H1 (cell line): ENCODE data around the gene CCDC141. TPM values are rescaled to one million over a fixed set of nuclear protein-coding genes. Genes with fewer than 3 reads are reported as not detected.

Source experiments
- CTCF ChIA-PET: fragments of 300-600 bp; sonication (Branson Sonifier 250); formaldehyde crosslinking; loops from one replicate; lab custom pipeline; 2021; ENCODE audit not compliant: partially characterized antibody; lab: Charles Lee
- POLR2A ChIA-PET: fragments of 300-600 bp; sonication (Branson Sonifier 250); formaldehyde crosslinking; loops from one replicate; lab custom pipeline; 2021; ENCODE audit warnings: inconsistent platforms; ENCODE audit not compliant: partially characterized antibody; lab: Charles Lee
- DNase-seq, 2 experiments: peaks; one replicate each; pipeline versions ENCODE4 v3.0.0 to v3.0.0-alpha.2; 2010 to 2022; ENCODE audit warnings: low spot score in 2 of 2, low read depth in 1 of 2, mixed read lengths in 1 of 2
- FAIRE-seq: peaks from 2 replicates; lab custom pipeline; 2011; peaks lifted over from hg19 to GRCh38; lab: Jason Lieb, UNC
- H2AFZ ChIP-seq: 2 replicates; pipeline ENCODE4 v1.8.1; 2012; ENCODE audit warnings: low read length, inconsistent platforms
- H2AK5ac ChIP-seq: 2 replicates; pipeline ENCODE4 v1.6.1; 2013; ENCODE audit warnings: low read depth, low read length
- H2BK120ac ChIP-seq: replicated peaks from 2 replicates; pipeline ENCODE3; 2013; ENCODE audit warnings: low read depth, low read length, inconsistent platforms
- H2BK12ac ChIP-seq: 2 replicates; pipeline ENCODE4 v1.6.1; 2013; ENCODE audit warnings: low read depth, low read length
- H2BK15ac ChIP-seq: 2 replicates; pipeline ENCODE4 v1.6.1; 2013; ENCODE audit warnings: low read length
- H2BK20ac ChIP-seq: 2 replicates; pipeline ENCODE4 v1.6.1; 2013; ENCODE audit warnings: low read length
- H2BK5ac ChIP-seq: 2 replicates; pipeline ENCODE4 v1.6.1; 2013; ENCODE audit warnings: low read depth, low read length
- H3K14ac ChIP-seq: 2 replicates; pipeline ENCODE4 v1.6.1; 2013; ENCODE audit warnings: inconsistent platforms; ENCODE audit not compliant: insufficient read length
- H3K18ac ChIP-seq: 2 replicates; pipeline ENCODE4 v1.6.1; 2013; ENCODE audit warnings: low read length; ENCODE audit errors: extremely low read depth
- H3K23ac ChIP-seq: 2 replicates; pipeline ENCODE4 v1.6.1; 2013; ENCODE audit warnings: inconsistent platforms; ENCODE audit not compliant: insufficient read length
- H3K23me2 ChIP-seq: 2 replicates; pipeline ENCODE4 v1.6.1; 2013; ENCODE audit warnings: low read depth, low read length
- H3K27ac ChIP-seq: 2 replicates; pipeline ENCODE4 v1.6.1; 2011; ENCODE audit warnings: low read depth, low read length, inconsistent platforms
- H3K27me3 ChIP-seq, 4 experiments: replicated peaks in 1 of 4; 1 replicate in 1 of 4; 2 replicates in 3 of 4; pipeline versions ENCODE4 v1.6.1 to v1.8.1; 2011 to 2013; ENCODE audit warnings: low read length in 3 of 4, mild to moderate bottlenecking in 3 of 4, inconsistent platforms in 2 of 4, mixed read lengths in 2 of 4, moderate library complexity in 1 of 4; ENCODE audit not compliant: control insufficient read depth in 3 of 4, insufficient read depth in 3 of 4; ENCODE audit errors: extremely low read depth in 1 of 4
- H3K36me3 ChIP-seq, 4 experiments: 2 replicates each; pipeline versions ENCODE4 v1.6.1 to v1.8.1; 2011 to 2013; ENCODE audit warnings: mild to moderate bottlenecking in 4 of 4, low read length in 3 of 4, moderate library complexity in 2 of 4, control low read depth in 1 of 4, inconsistent platforms in 1 of 4; ENCODE audit not compliant: insufficient read depth in 4 of 4, control insufficient read depth in 2 of 4
- H3K4ac ChIP-seq: replicated peaks from 2 replicates; pipeline ENCODE3; 2013; ENCODE audit warnings: low read length, low read depth, mixed read lengths, inconsistent platforms; ENCODE audit not compliant: insufficient read length
- H3K4me1 ChIP-seq, 4 experiments: replicated peaks in 1 of 4; 1 replicate in 1 of 4; 2 replicates in 3 of 4; pipeline versions ENCODE4 v1.6.1 to v1.8.1; 2011 to 2013; ENCODE audit warnings: low read length in 3 of 4, inconsistent platforms in 2 of 4, mixed read lengths in 1 of 4; ENCODE audit not compliant: insufficient read depth in 4 of 4, control insufficient read depth in 3 of 4
- H3K4me2 ChIP-seq, 2 experiments: 2 replicates each; pipeline versions ENCODE4 v1.6.1 to v1.8.1; 2011 to 2013; ENCODE audit warnings: low read depth in 2 of 2, low read length in 2 of 2, control low read depth in 1 of 2, inconsistent platforms in 1 of 2, mild to moderate bottlenecking in 1 of 2; ENCODE audit not compliant: insufficient read depth in 1 of 2
- H3K4me3 ChIP-seq, 4 experiments: fragments of 200-600, 300-600 bp in 1 of 4; sonication (generic), shearing (Covaris generic), sonication (Bioruptor Twin) in 1 of 4; 2 replicates each; pipeline versions ENCODE4 v1.5.1 to v1.8.1; 2011 to 2016; ENCODE audit warnings: low read length in 4 of 4, low read depth in 3 of 4, control low read depth in 2 of 4, inconsistent platforms in 2 of 4, mild to moderate bottlenecking in 2 of 4, mixed read lengths in 1 of 4, moderate library complexity in 1 of 4; ENCODE audit not compliant: insufficient read depth in 2 of 4; ENCODE audit errors: extremely low read depth in 1 of 4
- H3K56ac ChIP-seq: replicated peaks from 2 replicates; pipeline ENCODE3; 2013; ENCODE audit warnings: low read depth, mild to moderate bottlenecking, mixed read lengths, low read length, inconsistent platforms; ENCODE audit not compliant: insufficient read length
- H3K79me1 ChIP-seq: 2 replicates; pipeline ENCODE4 v1.6.1; 2013; ENCODE audit warnings: low read depth, low read length, control low read depth
- H3K79me2 ChIP-seq, 2 experiments: 2 replicates each; pipeline versions ENCODE4 v1.6.1 to v1.8.1; 2012 to 2013; ENCODE audit warnings: low read length in 2 of 2, mild to moderate bottlenecking in 2 of 2, inconsistent platforms in 1 of 2; ENCODE audit not compliant: insufficient read depth in 2 of 2, control insufficient read depth in 1 of 2
- H3K9ac ChIP-seq, 4 experiments: replicated peaks in 1 of 4; 1 replicate in 1 of 4; 2 replicates in 3 of 4; pipeline versions ENCODE4 v1.6.1 to v1.8.1; 2011 to 2013; ENCODE audit warnings: low read depth in 3 of 4, low read length in 3 of 4, control low read depth in 2 of 4, mild to moderate bottlenecking in 2 of 4, moderate library complexity in 2 of 4, inconsistent platforms in 1 of 4; ENCODE audit errors: extremely low read depth in 1 of 4
- H3K9me3 ChIP-seq, 2 experiments: 2 replicates each; pipeline versions ENCODE4 v1.6.1 to v1.8.1; 2012 to 2013; ENCODE audit warnings: mild to moderate bottlenecking in 2 of 2, moderate library complexity in 2 of 2, control low read depth in 1 of 2, inconsistent platforms in 1 of 2, low read depth in 1 of 2, low read length in 1 of 2, mixed read lengths in 1 of 2; ENCODE audit not compliant: insufficient read depth in 2 of 2
- H4K20me1 ChIP-seq, 2 experiments: replicated peaks in 1 of 2; 2 replicates each; pipeline versions ENCODE3 to v1.8.1; 2011 to 2013; ENCODE audit warnings: inconsistent platforms in 2 of 2, low read length in 2 of 2, mild to moderate bottlenecking in 1 of 2; ENCODE audit not compliant: insufficient read depth in 2 of 2, control insufficient read depth in 1 of 2
- H4K5ac ChIP-seq: 2 replicates; pipeline ENCODE4 v1.6.1; 2013; ENCODE audit warnings: low read length, low read depth, mixed read lengths, inconsistent platforms; ENCODE audit not compliant: insufficient read length
- H4K8ac ChIP-seq: 2 replicates; pipeline ENCODE4 v1.8.0; 2013; ENCODE audit warnings: mild to moderate bottlenecking, moderate library complexity, low read length, inconsistent platforms; ENCODE audit not compliant: insufficient read depth; ENCODE audit errors: extremely low read depth
- H4K91ac ChIP-seq: replicated peaks from 2 replicates; pipeline ENCODE3; 2013; ENCODE audit warnings: low read length, mixed read lengths, inconsistent platforms; ENCODE audit not compliant: insufficient read length
- BACH1 ChIP-seq: IDR thresholded peaks from 2 replicates; pipeline ENCODE4 v1.6.1; 2012; ENCODE audit warnings: low read length, improper control_type of control experiment
- CBX8 ChIP-seq: fragments of 300-800, 300-1000 bp; sonication (generic); IDR thresholded peaks from 2 replicates; pipeline ENCODE4 v1.7.1; 2016; ENCODE audit warnings: low read depth, low read length, borderline replicate concordance
- EGR1 ChIP-seq: IDR thresholded peaks from 2 replicates; pipeline ENCODE4 v1.6.1; 2011; ENCODE audit warnings: low read depth, low read length, borderline replicate concordance
- KDM1A ChIP-seq: fragments of 200-600, 300-600 bp; sonication (generic); IDR thresholded peaks from 2 replicates; pipeline ENCODE4 v1.7.1; 2016; ENCODE audit warnings: mild to moderate bottlenecking, low read length, borderline replicate concordance
- TBP ChIP-seq: IDR thresholded peaks from 2 replicates; pipeline ENCODE4 v1.6.1; 2011; ENCODE audit warnings: low read depth, low read length, improper control_type of control experiment
- ZNF274 ChIP-seq: IDR thresholded peaks from 2 replicates; pipeline ENCODE4 v1.7.0; 2012; ENCODE audit warnings: low read length, borderline replicate concordance; ENCODE audit errors: extremely low read depth
- WGBS, 2 experiments: shearing (Covaris generic) in 1 of 2; methylation state at CpG; one replicate each; pipeline versions ENCODE4 v1.1.6 to v1.1.7; 2013 to 2015; ENCODE audit warnings: low lambda C conversion rate in 2 of 2, mixed read lengths in 2 of 2, inconsistent platforms in 1 of 2, low coverage in 1 of 2, missing lambda C conversion rate in 1 of 2; ENCODE audit not compliant: insufficient replicate concordance in 2 of 2, insufficient coverage in 1 of 2, insufficient read length in 1 of 2; ENCODE audit errors: extremely low coverage in 1 of 2, missing lambda C conversion rate in 1 of 2; 5-methylcytosine and 5-hydroxymethylcytosine counted together
- polyA plus RNA-seq, 7 experiments: library from polyadenylated mRNA; depleted of rRNA in 3 of 7; stranded (reverse) in 5 of 7; unstranded in 2 of 7; fragments of >200 nt in 5 of 7; fragments of 200-250 nt in 2 of 7; gene quantifications; 1 replicate in 5 of 7; 2 replicates in 1 of 7; 4 replicates in 1 of 7; pipeline versions ENCODE4 v1.2.1 to v1.2.3, GENCODE V29; 2011 to 2013; ENCODE audit warnings: missing spikeins in 2 of 7, mixed read lengths in 2 of 7
- total RNA-seq: library from RNA; stranded (reverse); fragmentation: NEBNext Ultra II Directional; extraction: Animal tissue kit (Norgen Biotek cat#: 25700); gene quantifications from 2 replicates; pipeline ENCODE4 v1.2.1, GENCODE V29; 2021
- TF ChIP-seq, protein P1 (sequence below), 3 experiments: IDR thresholded peaks; 1 replicate in 2 of 3; 2 replicates in 1 of 3; pipeline versions ENCODE4 v1.5.1 to v1.6.1; 2011; ENCODE audit warnings: low read length in 3 of 3, mild to moderate bottlenecking in 3 of 3, inconsistent platforms in 2 of 3, low read depth in 1 of 3, moderate library complexity in 1 of 3; ENCODE audit not compliant: insufficient read depth in 1 of 3; ENCODE audit errors: control extremely low read depth in 1 of 3

Gene CCDC141
- total and polyA plus RNA-seq, 2 of the 8 experiments (the other 6 are each of a cell fraction or from before 2014, with no cell fraction given) = 0.56 to 21.6 TPM

DNA sequence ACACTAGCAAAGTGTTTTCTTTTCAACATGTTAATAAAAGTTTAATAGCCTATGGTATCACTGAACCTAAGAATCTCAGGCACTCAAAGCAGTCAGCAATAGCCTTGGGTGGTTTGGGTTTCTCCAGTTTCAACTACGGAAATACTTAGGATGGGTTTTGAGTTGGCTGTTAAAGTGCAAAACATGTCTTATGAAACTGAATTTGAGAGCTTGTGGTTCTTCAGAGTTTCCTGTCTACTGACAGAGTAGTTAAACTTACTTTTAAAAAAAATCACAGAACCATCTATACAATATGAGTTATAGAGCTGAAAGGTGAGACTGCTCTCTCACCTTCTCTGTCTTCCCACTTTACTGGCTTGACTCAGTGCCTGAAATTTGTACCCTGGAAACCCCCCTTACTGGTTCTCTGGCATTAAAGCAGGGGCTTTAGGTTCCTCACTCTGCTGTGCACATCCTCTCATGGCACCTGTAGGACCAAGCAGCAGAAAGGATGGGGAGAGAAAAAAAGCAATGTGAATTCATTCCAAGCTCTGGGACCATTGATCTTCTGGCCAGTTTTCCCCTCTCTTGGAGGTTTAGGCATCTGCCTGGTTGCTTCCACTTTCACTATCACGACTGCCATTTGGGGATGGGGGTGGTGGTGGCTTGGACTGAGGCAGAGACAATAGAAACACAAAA lies 18.1 kb downstream of the CCDC141 start:
- no peak overlapping the region for H3K14ac ChIP-seq
- no peaks in the 10 kb centered on the region for H3K27me3 ChIP-seq
- H4K91ac ChIP-seq = no peak overlapping the region
- H2BK12ac ChIP-seq = no peak overlapping the region
- H3K23me2 ChIP-seq = no peaks in the 10 kb centered on the region
- H3K79me2 ChIP-seq = no peaks in the 10 kb centered on the region
- H3K23ac ChIP-seq = no peak overlapping the region
- POLR2A ChIA-PET = no interaction called here
- no peak overlapping the region for H2AK5ac ChIP-seq
- no peak overlapping the region for H2BK120ac ChIP-seq
- H4K20me1 ChIP-seq = no peaks in the 10 kb centered on the region
- no peak for FAIRE-seq
- H3K4me1 ChIP-seq = peaks cover 0 to 4% (median 1%) of the 10 kb centered on the region in 4 experiments; a peak in 2 of 7 replicates
- CTCF ChIA-PET = interaction anchor here (0.9 to 5.6 kb wide), 3 partner anchors 11 to 62 kb away, joined by 3 to 48 read pairs (median 3); no protein-coding TSS in a partner anchor
- H3K36me3 ChIP-seq = peaks cover 0 to 5% (median 2%) of the 10 kb centered on the region in 4 experiments; a peak in 2 of 8 replicates
- H3K27ac ChIP-seq = no peak overlapping the region
- H3K4ac ChIP-seq = no peak overlapping the region
- H3K79me1 ChIP-seq = no peaks in the 10 kb centered on the region
- no peak for DNase-seq
- H3K4me3 ChIP-seq = no peak overlapping the region
- H3K18ac ChIP-seq = no peak overlapping the region
- H2BK15ac ChIP-seq = no peak overlapping the region
- H3K9me3 ChIP-seq = peaks cover 10 to 14% of the 10 kb centered on the region in 2 experiments
- peak overlapping the region; percentile 51 for H4K5ac ChIP-seq
- H2AFZ ChIP-seq = peak overlapping the region; percentile 90
- no peak overlapping the region for H3K9ac ChIP-seq
- no peak overlapping the region for H3K56ac ChIP-seq
- H2BK20ac ChIP-seq = no peak overlapping the region
- peak overlapping the region in 1 of 2 experiments; percentile 21; a peak in 1 of 4 replicates for H3K4me2 ChIP-seq
- H4K8ac ChIP-seq = no peak overlapping the region
- WGBS, 2 experiments = 61% methylated on average over 2 of the region's 2 CpGs; no CpG with 5 or more reads in 1 of the 2 experiments
- H2BK5ac ChIP-seq = no peak overlapping the region
- TF ChIP-seq EGR1 (no peak), ZNF274 (no peak), CBX8 (no peak), TBP (no peak), KDM1A (no peak), BACH1 (no peak)
- TF ChIP-seq, protein P1, sequence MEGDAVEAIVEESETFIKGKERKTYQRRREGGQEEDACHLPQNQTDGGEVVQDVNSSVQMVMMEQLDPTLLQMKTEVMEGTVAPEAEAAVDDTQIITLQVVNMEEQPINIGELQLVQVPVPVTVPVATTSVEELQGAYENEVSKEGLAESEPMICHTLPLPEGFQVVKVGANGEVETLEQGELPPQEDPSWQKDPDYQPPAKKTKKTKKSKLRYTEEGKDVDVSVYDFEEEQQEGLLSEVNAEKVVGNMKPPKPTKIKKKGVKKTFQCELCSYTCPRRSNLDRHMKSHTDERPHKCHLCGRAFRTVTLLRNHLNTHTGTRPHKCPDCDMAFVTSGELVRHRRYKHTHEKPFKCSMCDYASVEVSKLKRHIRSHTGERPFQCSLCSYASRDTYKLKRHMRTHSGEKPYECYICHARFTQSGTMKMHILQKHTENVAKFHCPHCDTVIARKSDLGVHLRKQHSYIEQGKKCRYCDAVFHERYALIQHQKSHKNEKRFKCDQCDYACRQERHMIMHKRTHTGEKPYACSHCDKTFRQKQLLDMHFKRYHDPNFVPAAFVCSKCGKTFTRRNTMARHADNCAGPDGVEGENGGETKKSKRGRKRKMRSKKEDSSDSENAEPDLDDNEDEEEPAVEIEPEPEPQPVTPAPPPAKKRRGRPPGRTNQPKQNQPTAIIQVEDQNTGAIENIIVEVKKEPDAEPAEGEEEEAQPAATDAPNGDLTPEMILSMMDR (IDR thresholded peaks at IDR 0.05; ENCODE audit: control extremely low read depth in 1 of 3, insufficient read depth in 1 of 3, low read depth in 1 of 3, low read length in 3 of 3) = no peak
